Stimulated activated CD4-positive, alpha-beta T cell treated with anti-CD3 and anti-CD28 coated beads, TNF-alpha, amount 100 ng/mL, for 48 hours (primary cell): Measurements from ENCODE around the gene MB21D2.
A peak's percentile ranks its signal among the peaks of the same experiment; 100 is the strongest.
"Not testable (repeated sequence)": the region's sequence is repeated elsewhere in the genome, so short reads cannot be mapped to it uniquely, and the experiment has no call there.

Experiments
- DNase-seq, 3 donors: peaks; one replicate each; pipeline ENCODE4 v3.0.0-alpha.2; 2020; ENCODE audit warnings: low read depth in 3 of 3

The MB21D2 gene

GRCh38 chr3:192860454-192860853 lies 57.2 kb downstream of the MB21D2 start:
- no peak for DNase-seq

- no peak for DNase-seq
Observed at GRCh38 chr3:192858849-192859585, 58.6 kb downstream of the MB21D2 start.

GRCh38 chr3:192857260-192857661 lies 60.4 kb downstream of the MB21D2 start:
- DNase-seq: no peak

GRCh38 chr3:192855434-192855833 lies 62.2 kb downstream of the MB21D2 start:
- no peak for DNase-seq

GRCh38 chr3:192851821-192852372 lies 65.8 kb downstream of the MB21D2 start:
- no peak for DNase-seq

- peak; percentile 17 to 49 (median 23) for DNase-seq
Observed at GRCh38 chr3:192850451-192850981, 67.1 kb downstream of the MB21D2 start.

- DNase-seq: not testable (repeated sequence)
Observed at GRCh38 chr3:192849821-192850220, 67.8 kb downstream of the MB21D2 start.

- no peak for DNase-seq
Observed at GRCh38 chr3:192848371-192849233, 69.1 kb downstream of the MB21D2 start.

GRCh38 chr3:192847941-192848340 lies 69.7 kb downstream of the MB21D2 start:
- no peak for DNase-seq

- DNase-seq: no peak
Observed at GRCh38 chr3:192845526-192845855, 72.2 kb downstream of the MB21D2 start.

- DNase-seq: no peak
Observed at GRCh38 chr3:192844836-192845525, 72.7 kb downstream of the MB21D2 start.

GRCh38 chr3:192844486-192844765 lies 73.2 kb downstream of the MB21D2 start:
- no peak for DNase-seq

- no peak for DNase-seq
Observed at GRCh38 chr3:192843723-192844485, 73.8 kb downstream of the MB21D2 start.

GRCh38 chr3:192843119-192843518 lies 74.5 kb downstream of the MB21D2 start:
- no peak for DNase-seq

GRCh38 chr3:192842711-192843110 lies 74.9 kb downstream of the MB21D2 start:
- DNase-seq: no peak

- no peak for DNase-seq
Observed at GRCh38 chr3:192842138-192842537, 75.5 kb downstream of the MB21D2 start.

GRCh38 chr3:192841428-192841827 lies 76.2 kb downstream of the MB21D2 start:
- no peak for DNase-seq

GRCh38 chr3:192840143-192840836 lies 77.4 kb downstream of the MB21D2 start:
- DNase-seq: no peak

GRCh38 chr3:192835818-192836815 lies 81.5 kb downstream of the MB21D2 start:
- no peak for DNase-seq

- DNase-seq: no peak
Observed at GRCh38 chr3:192834428-192834827, 83.2 kb downstream of the MB21D2 start.
